ENCODE data around the gene DHH.

DNA sequence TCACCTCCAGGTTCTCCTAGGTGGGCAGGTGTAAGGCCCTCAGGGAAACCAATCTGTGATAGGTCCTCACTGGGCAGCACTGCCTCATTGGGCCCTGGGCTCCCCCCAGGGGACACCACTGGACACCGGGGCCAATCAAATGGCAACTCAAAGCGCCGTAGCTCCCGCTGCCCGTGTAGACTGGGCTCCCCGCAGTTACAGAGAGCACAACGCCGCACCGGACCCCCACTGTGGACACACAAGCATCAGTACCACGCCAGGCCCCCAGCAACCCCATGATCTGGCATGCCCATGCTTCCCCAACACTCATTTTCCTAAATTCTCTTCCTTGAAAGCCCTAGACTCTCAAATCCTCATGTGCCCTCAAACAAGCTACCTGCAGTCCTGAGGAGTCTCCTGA lies 40.1 kb downstream of the DHH start:
- TF ChIP-seq, protein P1, sequence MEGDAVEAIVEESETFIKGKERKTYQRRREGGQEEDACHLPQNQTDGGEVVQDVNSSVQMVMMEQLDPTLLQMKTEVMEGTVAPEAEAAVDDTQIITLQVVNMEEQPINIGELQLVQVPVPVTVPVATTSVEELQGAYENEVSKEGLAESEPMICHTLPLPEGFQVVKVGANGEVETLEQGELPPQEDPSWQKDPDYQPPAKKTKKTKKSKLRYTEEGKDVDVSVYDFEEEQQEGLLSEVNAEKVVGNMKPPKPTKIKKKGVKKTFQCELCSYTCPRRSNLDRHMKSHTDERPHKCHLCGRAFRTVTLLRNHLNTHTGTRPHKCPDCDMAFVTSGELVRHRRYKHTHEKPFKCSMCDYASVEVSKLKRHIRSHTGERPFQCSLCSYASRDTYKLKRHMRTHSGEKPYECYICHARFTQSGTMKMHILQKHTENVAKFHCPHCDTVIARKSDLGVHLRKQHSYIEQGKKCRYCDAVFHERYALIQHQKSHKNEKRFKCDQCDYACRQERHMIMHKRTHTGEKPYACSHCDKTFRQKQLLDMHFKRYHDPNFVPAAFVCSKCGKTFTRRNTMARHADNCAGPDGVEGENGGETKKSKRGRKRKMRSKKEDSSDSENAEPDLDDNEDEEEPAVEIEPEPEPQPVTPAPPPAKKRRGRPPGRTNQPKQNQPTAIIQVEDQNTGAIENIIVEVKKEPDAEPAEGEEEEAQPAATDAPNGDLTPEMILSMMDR (IDR thresholded peaks at IDR 0.05) = no peak
- TF ChIP-seq EP300 (IDR thresholded peaks at IDR 0.05) = no peak

Measured in upper lobe of left lung (tissue), 4 donors.